GM23338 (cell line): ENCODE measurements around the gene GRK4.

ENCODE experiments used
- EZH2phosphoT487 ChIP-seq: fragments of 200-600 bp; sonication (generic); IDR thresholded peaks from one replicate; pipeline ENCODE4 v1.8.1; 2018; ENCODE audit warnings: antibody characterized with exemption; ENCODE audit not compliant: unreplicated experiment
- TF ChIP-seq, protein P1 (sequence below), 2 experiments: fragments of 200-600 bp in 1 of 2; sonication (generic) in 1 of 2; conservative IDR thresholded peaks; 2 replicates each; pipeline versions ENCODE4 v1.5.1 to v1.6.1; 2016 to 2017; ENCODE audit warnings: antibody characterized with exemption in 2 of 2, low read depth in 2 of 2, mild to moderate bottlenecking in 2 of 2, moderate library complexity in 1 of 2
- TF ChIP-seq, protein P2 (sequence below): IDR thresholded peaks from 2 replicates; pipeline ENCODE4 v1.6.1; 2016; ENCODE audit warnings: antibody characterized with exemption

- TF ChIP-seq, protein P1, sequence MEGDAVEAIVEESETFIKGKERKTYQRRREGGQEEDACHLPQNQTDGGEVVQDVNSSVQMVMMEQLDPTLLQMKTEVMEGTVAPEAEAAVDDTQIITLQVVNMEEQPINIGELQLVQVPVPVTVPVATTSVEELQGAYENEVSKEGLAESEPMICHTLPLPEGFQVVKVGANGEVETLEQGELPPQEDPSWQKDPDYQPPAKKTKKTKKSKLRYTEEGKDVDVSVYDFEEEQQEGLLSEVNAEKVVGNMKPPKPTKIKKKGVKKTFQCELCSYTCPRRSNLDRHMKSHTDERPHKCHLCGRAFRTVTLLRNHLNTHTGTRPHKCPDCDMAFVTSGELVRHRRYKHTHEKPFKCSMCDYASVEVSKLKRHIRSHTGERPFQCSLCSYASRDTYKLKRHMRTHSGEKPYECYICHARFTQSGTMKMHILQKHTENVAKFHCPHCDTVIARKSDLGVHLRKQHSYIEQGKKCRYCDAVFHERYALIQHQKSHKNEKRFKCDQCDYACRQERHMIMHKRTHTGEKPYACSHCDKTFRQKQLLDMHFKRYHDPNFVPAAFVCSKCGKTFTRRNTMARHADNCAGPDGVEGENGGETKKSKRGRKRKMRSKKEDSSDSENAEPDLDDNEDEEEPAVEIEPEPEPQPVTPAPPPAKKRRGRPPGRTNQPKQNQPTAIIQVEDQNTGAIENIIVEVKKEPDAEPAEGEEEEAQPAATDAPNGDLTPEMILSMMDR (conservative IDR thresholded peaks at IDR 0.05; ENCODE audit: low read depth in 2 of 2), result no peak
- TF ChIP-seq, protein P2, sequence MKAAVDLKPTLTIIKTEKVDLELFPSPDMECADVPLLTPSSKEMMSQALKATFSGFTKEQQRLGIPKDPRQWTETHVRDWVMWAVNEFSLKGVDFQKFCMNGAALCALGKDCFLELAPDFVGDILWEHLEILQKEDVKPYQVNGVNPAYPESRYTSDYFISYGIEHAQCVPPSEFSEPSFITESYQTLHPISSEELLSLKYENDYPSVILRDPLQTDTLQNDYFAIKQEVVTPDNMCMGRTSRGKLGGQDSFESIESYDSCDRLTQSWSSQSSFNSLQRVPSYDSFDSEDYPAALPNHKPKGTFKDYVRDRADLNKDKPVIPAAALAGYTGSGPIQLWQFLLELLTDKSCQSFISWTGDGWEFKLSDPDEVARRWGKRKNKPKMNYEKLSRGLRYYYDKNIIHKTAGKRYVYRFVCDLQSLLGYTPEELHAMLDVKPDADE, result no peak
- TF ChIP-seq EZH2phosphoT487, result no peak
These were observed 7.9 kb downstream of the GRK4 start for GRCh38 chr4:2971275-2971674.
